Stimulated activated effector memory CD8-positive, alpha-beta T cell treated with anti-CD3 and anti-CD28 coated beads, Interleukin-12 subunit alpha, Interleukin-12 subunit beta, amount 100 ng/mL, for 72 hours (primary cell): ENCODE data around the gene GATM.
"Not testable (repeated sequence)": the region's sequence is repeated elsewhere in the genome, so short reads cannot be mapped to it uniquely, and the experiment has no call there.

Experiments used
- ATAC-seq: fragments of 150-1000 bp; cut with Tn5 transposase; 2 replicates; pipeline ENCODE4 v1.10.0; 2021
- DNase-seq, 2 donors: peaks; one replicate each; pipeline ENCODE4 v3.0.0; 2021 to 2022; ENCODE audit warnings: low spot score in 2 of 2
- H3K27ac Mint-ChIP-seq: one replicate; pipeline ENCODE4 v1.8.0; 2022; ENCODE audit warnings: mild to moderate bottlenecking, mixed read lengths
- H3K36me3 Mint-ChIP-seq: one replicate; pipeline ENCODE4 v1.8.0; 2022; ENCODE audit warnings: mild to moderate bottlenecking, mixed read lengths
- H3K4me1 Mint-ChIP-seq: one replicate; pipeline ENCODE4 v1.8.0; 2022; ENCODE audit warnings: mixed read lengths
- H3K4me3 Mint-ChIP-seq: one replicate; pipeline ENCODE4 v1.8.0; 2022; ENCODE audit warnings: mild to moderate bottlenecking, mixed read lengths
- H3K9me3 Mint-ChIP-seq: one replicate; pipeline ENCODE4 v1.8.0; 2022; ENCODE audit warnings: mixed read lengths

Gene GATM

DNA sequence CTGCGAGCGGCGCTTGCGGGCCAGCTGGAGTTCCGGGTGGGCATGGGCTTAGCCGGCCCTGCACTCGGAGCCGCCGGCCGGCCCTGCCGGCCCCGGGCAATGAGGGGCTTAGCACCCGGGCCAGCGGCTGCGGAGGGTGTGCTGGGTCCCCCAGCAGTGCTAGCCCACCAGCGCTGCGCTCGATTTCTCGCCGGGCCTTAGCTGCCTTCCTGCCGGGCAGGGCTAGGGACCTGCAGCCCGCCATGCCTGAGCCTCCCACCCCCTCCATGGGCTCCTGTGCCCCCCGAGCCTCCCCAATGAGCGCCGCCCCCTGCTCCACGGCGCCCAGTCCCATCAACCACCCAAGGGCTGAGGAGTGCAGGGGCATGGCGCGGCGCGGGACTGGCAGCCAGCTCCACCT is 64.2 kb downstream of the GATM start:
- not testable (repeated sequence) for H3K9me3 Mint-ChIP-seq, H3K36me3 Mint-ChIP-seq, DNase-seq, H3K4me3 Mint-ChIP-seq, H3K4me1 Mint-ChIP-seq, H3K27ac Mint-ChIP-seq, ATAC-seq
